ENCODE measurements around the gene DLG5. TPM values are rescaled to one million over a fixed set of nuclear protein-coding genes. Genes with fewer than 3 reads are reported as not detected.

The DLG5 gene
- total and polyA plus RNA-seq, 11 donors = 5.2 to 27.1 (median 12.8) TPM

- WGBS, 4 donors = 49 to 56% (median 52%) methylated on average over 2 of the region's 2 CpGs
- H3K4me3 ChIP-seq = no peak overlapping the region
- ATAC-seq (no peak), DNase-seq (no peak)
- no peak overlapping the region for H3K27ac ChIP-seq
- no peaks in the 10 kb centered on the region for H3K27me3 ChIP-seq
- H3K36me3 ChIP-seq = no peaks in the 10 kb centered on the region
- peaks cover 0 to 7% (median 0%) of the 10 kb centered on the region in 12 donors for H3K4me1 ChIP-seq
- TF ChIP-seq POLR2A (IDR thresholded peaks at IDR 0.05) = no peak
- TF ChIP-seq CTCF (IDR thresholded peaks at IDR 0.05) = no peak
- intact Hi-C loops (cut with DNase I) = no loop called here
- H3K9me3 ChIP-seq = peaks cover 0 to 13% (median 4%) of the 10 kb centered on the region in 12 donors
These were observed 19.5 kb upstream of the DLG5 start for GRCh38 chr10:77946084-77946483.

- DNase-seq (no peak), ATAC-seq (no peak)
- Histone ChIP-seq H3K27me3 (no peaks in the 10 kb centered on the region), H3K4me3 (no peak overlapping the region), H3K36me3 (no peaks in the 10 kb centered on the region), H3K4me1 (peaks cover 0 to 12% (median 1%) of the 10 kb centered on the region in 12 donors), H3K27ac (no peak overlapping the region), H3K9me3 (no peaks in the 10 kb centered on the region)
- intact Hi-C loops (cut with DNase I) = no loop called here
- TF ChIP-seq POLR2A (IDR thresholded peaks at IDR 0.05) (no peak), CTCF (IDR thresholded peaks at IDR 0.05) (no peak)
- 64 to 77% (median 76%) methylated on average over 4 of the region's 4 CpGs for WGBS, 4 donors
These were observed 18.0 kb upstream of the DLG5 start for GRCh38 chr10:77944519-77944918.

DNA sequence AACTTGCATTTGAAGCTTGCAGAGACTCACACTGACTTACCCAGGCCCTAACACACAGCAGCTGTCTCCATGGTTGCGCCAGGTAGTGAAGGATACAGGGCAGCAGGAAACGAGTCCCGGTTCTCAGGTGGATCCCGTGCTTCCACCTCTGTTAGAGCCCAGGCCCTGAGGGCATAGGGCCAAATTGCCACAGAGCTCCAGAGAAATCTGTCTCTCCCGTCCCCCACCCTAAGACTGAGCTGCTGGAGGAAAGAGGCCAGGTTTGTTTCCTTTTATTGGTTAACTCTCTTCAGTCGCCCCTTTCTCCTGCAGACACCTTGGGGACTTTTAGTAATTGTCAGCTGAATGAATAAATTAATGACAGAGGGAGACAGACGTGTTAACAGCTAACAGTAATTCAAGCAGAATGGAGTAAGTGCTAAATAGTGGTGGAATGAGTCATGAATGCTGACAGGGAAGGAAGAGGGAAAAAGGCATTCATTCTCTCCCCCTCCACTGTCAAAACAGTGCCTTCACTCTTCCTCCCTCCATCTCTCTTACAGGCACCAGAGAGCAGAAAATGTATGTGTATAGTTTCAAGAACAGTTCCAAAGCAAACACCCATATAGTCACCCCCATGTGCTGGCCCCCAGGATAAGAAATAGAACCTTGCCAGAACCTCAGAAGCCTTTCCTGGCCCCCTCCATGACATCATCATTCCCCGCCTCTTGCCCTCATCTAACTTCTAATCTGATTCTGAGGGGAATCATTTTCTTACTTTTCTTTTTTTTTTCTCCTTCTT is 16.8 kb upstream of the DLG5 start:
- Histone ChIP-seq H3K27me3 (no peaks in the 10 kb centered on the region), H3K27ac (no peak overlapping the region), H3K4me3 (no peak overlapping the region), H3K36me3 (no peaks in the 10 kb centered on the region), H3K9me3 (no peaks in the 10 kb centered on the region), H3K4me1 (peaks cover 0 to 15% (median 4%) of the 10 kb centered on the region in 12 donors)
- 40 to 58% (median 53%) methylated on average over 6 to 8 of the region's 8 CpGs for WGBS, 4 donors
- TF ChIP-seq POLR2A (IDR thresholded peaks at IDR 0.05) = no peak
- no peak for DNase-seq
- intact Hi-C loops (cut with DNase I) = loop anchor here in 1 of 10 donors (1.0 kb wide), 1 partner anchor 15 kb away; no protein-coding TSS in a partner anchor
- peak; percentile 18 to 91 (median 62) for ATAC-seq

GRCh38 chr10:77941790-77942189 is 15.2 kb upstream of the DLG5 start:
- 90 to 94% (median 91%) methylated on average over 6 of the region's 6 CpGs for WGBS, 4 donors
- intact Hi-C loops (cut with DNase I) = no loop called here

More at GRCh38 chr10:77941790-77942189, 15.2 kb upstream of the DLG5 start:
- H3K36me3 ChIP-seq = no peaks in the 10 kb centered on the region
- no peak for TF ChIP-seq CTCF (IDR thresholded peaks at IDR 0.05)
- no peak for TF ChIP-seq POLR2A (IDR thresholded peaks at IDR 0.05)
- H3K27ac ChIP-seq = no peak overlapping the region
- H3K27me3 ChIP-seq = no peaks in the 10 kb centered on the region
- H3K4me3 ChIP-seq = no peak overlapping the region
- ATAC-seq (no peak), DNase-seq (no peak)
- no peaks in the 10 kb centered on the region for H3K9me3 ChIP-seq
- peaks cover 0 to 15% (median 4%) of the 10 kb centered on the region in 12 donors for H3K4me1 ChIP-seq

All from heart left ventricle (tissue), 16 donors.